Right kidney (tissue), 9 donors: ENCODE measurements around the gene DIP2B.
"Not testable (repeated sequence)": the region's sequence is repeated elsewhere in the genome, so short reads cannot be mapped to it uniquely, and the experiment has no call there.

Experiments used
- DNase-seq: peaks from one replicate; pipeline ENCODE4 v3.0.0-alpha.2; 2016
- long read RNA-seq, 8 donors: transcript quantifications; one replicate each; lab custom pipeline, GENCODE V29; 2026

The DIP2B gene, protein sequence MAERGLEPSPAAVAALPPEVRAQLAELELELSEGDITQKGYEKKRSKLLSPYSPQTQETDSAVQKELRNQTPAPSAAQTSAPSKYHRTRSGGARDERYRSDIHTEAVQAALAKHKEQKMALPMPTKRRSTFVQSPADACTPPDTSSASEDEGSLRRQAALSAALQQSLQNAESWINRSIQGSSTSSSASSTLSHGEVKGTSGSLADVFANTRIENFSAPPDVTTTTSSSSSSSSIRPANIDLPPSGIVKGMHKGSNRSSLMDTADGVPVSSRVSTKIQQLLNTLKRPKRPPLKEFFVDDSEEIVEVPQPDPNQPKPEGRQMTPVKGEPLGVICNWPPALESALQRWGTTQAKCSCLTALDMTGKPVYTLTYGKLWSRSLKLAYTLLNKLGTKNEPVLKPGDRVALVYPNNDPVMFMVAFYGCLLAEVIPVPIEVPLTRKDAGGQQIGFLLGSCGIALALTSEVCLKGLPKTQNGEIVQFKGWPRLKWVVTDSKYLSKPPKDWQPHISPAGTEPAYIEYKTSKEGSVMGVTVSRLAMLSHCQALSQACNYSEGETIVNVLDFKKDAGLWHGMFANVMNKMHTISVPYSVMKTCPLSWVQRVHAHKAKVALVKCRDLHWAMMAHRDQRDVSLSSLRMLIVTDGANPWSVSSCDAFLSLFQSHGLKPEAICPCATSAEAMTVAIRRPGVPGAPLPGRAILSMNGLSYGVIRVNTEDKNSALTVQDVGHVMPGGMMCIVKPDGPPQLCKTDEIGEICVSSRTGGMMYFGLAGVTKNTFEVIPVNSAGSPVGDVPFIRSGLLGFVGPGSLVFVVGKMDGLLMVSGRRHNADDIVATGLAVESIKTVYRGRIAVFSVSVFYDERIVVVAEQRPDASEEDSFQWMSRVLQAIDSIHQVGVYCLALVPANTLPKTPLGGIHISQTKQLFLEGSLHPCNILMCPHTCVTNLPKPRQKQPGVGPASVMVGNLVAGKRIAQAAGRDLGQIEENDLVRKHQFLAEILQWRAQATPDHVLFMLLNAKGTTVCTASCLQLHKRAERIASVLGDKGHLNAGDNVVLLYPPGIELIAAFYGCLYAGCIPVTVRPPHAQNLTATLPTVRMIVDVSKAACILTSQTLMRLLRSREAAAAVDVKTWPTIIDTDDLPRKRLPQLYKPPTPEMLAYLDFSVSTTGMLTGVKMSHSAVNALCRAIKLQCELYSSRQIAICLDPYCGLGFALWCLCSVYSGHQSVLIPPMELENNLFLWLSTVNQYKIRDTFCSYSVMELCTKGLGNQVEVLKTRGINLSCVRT (N-terminal part only)
- long read RNA-seq, donor 1, result 0 reads
- long read RNA-seq, donor 2, result 0 reads
- long read RNA-seq, donor 3, result 0 reads
- long read RNA-seq, donor 4, partial matches to known transcripts, result 11 of 11 reads
- long read RNA-seq, donor 4, other reads (novel, unspliced or antisense), result 0 of 11 reads
- long read RNA-seq, donor 5, partial matches to known transcripts, result 5 of 5 reads
- long read RNA-seq, donor 5, other reads (novel, unspliced or antisense), result 0 of 5 reads
- long read RNA-seq, donor 6, result 0 reads
- long read RNA-seq, donor 7, full-length matches to known transcripts, result 3 of 41 reads
- long read RNA-seq, donor 7, partial matches to known transcripts, result 38 of 41 reads
- long read RNA-seq, donor 7, other reads (novel, unspliced or antisense), result 0 of 41 reads
- long read RNA-seq, donor 8, full-length matches to known transcripts, result 1 of 8 reads
- long read RNA-seq, donor 8, partial matches to known transcripts, result 7 of 8 reads
- long read RNA-seq, donor 8, other reads (novel, unspliced or antisense), result 0 of 8 reads

DNA sequence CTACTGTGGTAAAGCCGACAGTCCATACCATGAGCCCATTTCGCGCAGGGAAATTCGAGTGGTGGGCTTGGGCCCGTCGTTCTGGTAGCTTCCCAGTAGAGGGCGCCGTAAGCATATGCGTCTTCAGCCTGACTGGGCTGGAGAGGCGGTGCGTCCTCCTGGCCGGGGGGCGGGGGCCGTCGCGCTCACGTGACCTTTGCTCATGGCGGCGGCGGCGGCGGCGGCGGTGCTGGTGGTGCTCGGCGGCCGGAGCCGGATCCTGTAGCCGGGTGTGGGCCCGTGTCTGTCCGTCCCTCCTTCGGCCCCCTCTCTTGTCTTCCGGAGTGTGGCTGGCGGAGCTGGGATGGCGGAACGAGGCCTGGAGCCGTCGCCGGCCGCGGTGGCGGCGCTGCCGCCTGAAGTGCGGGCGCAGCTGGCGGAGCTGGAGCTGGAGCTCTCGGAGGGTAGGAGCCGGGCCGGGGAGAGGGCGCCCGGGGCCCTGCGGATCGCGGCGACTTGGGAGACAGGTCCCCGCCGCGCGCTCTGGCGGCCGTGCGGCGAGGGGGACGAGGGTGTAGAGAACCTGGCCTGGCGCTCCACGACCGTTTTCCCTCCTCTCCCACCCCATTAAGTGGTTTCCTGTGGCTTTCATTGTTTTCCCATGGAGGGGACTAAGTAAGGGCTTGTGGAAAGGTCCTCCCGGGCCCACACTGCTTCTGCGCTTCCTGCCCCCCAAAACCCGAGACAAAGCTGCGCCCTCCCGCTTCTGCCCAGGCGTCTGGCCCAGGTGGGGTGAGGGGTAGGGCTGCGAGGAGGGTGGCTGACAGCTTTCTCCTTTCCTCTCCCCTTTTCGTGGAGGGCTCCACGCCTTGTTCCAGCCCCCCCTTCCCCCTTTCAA, at the start of gene DIP2B:
DIP2B (plus strand) TSS at position 188 of the 877 bp plus-strand sequence; CDS start at position 344, 156 bp downstream.
- DNase-seq, result peak; percentile 98

DNA sequence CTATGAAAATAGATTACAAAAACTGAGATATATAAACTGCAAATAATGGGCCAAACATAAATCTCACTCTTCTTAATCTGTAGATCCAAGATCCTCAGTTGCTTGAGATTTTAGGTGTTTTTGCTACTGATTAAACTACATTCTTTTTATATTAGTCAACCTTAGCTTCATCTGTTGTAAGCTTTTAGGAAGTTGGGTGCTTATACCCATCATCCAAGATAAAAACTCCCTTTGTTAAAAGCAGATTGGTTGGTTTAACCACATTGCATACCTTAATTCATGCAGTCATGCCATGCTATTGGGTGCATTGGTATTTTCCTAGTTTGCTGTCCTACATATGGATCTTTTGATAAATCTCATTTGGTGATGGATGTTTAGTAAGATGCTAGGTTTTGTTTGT, 46.2 kb upstream of the DIP2B start:
- DNase-seq, result no peak

- DNase-seq, result no peak
Observed at GRCh38 chr12:50467439-50467838, 37.3 kb upstream of the DIP2B start.

DNA sequence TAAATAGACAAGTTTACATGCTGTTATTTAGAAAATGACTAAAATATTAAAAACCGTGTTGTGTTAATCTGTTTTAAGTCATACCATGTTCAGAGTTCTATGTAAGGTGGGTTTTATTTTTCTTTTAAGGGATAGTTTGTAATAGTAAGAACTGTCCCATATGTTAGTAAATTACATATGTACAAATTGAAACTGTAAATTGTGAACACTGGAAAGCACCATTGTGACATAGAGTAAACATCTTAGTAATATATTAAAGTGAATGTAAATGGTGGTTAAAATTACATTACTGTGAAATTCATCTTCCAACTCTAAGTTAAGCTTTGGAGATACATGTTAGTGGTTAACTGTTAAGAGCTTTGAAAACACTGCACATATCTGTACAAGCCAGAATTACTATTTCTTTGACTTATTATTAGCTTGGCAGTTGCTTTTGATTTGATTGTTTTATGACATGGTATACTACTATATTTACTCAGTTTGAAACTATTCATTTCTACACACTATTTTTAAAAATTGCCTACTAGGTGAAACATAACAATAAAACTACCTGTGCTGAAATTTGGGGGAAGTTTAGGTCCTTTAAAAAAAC, 27.4 kb upstream of the DIP2B start:
- no peak for DNase-seq

DNA sequence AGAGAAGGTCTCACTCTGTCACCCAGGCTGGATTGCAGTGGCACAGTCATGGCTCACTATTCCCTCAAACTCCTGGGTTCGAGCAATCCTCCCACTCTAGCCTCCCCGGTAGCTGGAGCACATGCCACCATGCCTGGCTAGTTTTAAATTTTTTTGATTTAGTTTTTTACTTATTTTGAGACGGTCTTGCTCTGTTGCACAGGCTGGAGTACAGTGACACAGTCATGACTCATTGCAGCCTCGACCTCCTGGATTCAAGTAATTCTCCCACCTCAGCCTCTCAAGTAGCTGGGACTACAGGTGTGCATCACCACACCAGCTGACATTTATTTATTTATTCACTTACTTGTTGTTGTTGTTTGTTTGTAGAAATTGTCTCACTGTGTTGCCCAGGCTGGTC, 22.2 kb upstream of the DIP2B start:
- no peak for DNase-seq

DNA sequence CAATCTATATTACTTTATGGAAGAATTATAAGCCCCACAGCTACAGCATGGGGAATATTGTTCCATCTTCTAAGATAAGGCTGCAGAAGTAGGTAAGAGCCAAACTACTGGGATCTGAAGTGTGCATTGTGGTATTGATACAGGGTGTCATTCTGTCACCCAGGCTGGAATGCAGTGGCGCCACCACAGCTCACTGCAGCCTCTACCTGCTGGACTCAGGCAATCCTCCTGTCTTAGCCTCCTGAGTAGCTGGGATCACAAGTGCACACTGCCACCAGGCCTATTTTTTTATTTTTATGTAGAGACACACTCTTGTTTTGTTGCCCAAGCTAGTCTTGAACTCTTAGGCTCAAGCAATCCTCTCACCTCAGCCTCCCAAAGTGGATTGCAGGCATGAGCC, 21.3 kb upstream of the DIP2B start:
- no peak for DNase-seq

GRCh38 chr12:50488801-50489200, 16.0 kb upstream of the DIP2B start:
- DNase-seq, result no peak

GRCh38 chr12:50498119-50498518, 6.7 kb upstream of the DIP2B start:
- DNase-seq, result not testable (repeated sequence)

DNA sequence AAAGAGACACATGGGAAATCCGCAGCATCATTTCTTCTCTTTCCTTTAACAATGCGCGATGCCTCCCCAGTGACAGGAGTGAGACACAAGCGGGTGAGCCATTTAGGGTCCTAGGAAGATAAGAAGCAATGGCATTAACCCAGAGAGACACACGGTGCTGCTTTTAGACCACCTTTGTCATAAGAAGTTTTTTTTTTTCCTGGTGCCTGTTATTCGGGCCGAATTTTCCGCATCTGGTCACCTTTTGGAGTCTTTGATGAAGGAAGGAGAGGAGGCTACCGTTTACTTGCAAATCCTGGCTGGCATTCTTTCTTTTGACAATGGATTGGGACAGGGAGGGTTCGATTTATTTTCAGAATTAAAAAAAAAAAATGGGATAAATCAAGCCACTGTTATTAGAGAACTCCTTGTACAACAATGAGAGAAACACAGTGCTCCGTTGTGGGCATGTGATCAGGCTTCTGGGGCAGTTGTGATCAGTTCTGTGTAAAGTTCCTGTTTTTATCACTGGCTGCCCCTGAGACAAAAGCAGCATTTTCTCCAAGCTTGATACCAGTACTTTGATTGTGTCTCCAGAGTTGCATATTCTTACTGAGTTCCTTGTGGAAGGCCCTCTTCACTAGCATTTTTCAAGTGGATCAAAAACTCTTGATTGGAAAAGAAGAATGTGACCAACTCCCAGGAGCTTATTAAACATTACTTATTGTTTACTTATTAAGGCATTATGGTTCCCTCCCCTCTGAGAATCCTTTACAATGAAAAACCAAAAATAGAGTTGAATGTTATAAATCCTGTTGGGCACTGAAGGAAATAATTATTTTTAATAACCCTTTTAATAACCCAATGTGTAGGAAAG, 1.1 kb downstream of the DIP2B start:
- DNase-seq, result no peak

- no peak for DNase-seq
Observed at GRCh38 chr12:50506753-50507473, 2.1 kb downstream of the DIP2B start.

- DNase-seq, result no peak
Observed at GRCh38 chr12:50507474-50507838, 2.7 kb downstream of the DIP2B start.

DNA sequence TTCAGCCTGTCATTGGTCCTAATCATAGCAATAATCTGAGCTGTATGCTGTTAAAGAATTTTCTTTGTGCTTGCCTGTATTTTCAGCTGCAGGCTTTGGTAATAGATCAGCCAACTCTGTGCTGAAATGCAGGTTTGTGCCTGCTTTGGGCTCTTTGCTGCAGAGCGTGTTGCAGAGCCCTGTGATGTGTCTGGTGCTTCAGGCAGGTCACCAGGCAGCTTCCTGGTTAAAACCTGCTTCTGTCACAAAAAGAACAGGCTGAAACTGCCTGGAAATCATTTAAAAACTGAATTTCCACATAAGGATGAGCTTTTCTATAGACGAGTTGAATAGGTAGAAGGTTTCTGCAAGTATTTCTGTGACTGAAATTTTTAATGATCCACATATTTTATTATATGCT, 3.1 kb downstream of the DIP2B start:
- no peak for DNase-seq

GRCh38 chr12:50508414-50508813, 3.6 kb downstream of the DIP2B start:
- DNase-seq, result no peak

- DNase-seq, result no peak
Observed at GRCh38 chr12:50508970-50509663, 4.3 kb downstream of the DIP2B start.

DNA sequence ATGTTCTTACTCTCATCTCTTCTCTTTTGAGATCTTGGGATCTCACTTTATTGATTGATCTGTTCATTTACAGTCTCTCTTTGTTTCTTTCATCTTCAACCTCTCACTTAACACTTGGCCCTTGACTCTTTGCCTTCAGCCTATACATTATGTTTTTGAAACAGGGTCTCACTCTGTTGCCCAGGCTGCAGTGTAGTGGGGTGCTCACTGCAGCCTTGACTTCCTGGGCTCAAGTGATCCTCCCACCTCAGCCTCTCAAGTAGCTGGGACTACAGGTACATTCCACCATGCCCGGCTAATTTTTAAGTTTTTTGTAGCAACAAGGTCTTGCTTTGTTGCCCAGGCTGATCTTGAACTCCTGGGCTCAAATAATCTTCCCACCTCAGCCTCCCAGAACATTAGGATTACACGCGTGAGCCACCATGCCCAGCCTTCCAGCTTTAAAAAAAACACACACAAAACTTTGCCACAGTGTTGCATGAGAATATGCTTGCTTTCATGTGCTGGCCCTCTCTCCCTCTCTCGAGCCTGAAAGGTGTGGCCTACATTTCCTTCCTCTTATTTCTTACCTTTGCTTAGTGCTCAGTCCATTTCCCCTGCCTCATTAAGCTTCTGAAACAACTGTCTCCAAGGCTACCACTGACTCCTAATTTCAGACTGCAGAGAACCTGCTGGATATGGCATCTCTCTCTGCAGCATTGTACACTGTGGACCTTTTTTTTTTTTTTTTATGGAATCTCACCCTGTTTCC, 9.9 kb downstream of the DIP2B start:
- no peak for DNase-seq

DNA sequence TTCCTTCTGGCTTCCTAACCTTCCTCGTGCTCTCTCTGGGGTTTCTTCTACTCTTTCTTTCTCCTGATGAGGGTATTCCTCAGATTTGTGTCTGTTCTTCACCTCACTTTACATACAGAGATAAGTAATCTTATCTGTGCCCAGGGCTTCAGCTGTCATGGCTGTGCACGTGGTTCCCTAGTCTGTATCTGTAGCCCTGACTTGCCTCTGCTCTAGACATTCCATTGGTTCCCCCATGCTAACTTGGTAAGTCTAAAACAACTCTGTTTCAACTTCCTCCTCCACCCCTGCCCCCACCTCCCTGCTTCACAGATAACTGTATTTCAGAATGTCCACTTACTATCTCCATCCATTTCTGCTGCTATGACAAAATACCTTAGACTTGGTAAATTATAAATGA, 10.8 kb downstream of the DIP2B start:
- no peak for DNase-seq
